HEK293 (cell line): ENCODE data around the gene MTFR1L.
A peak's percentile ranks its signal among the peaks of the same experiment; 100 is the strongest.

Experiments used
- CTCF ChIA-PET: fragments of 350-600 bp; formaldehyde crosslinking; extraction: SDS; loops from one replicate; lab custom pipeline; 2021; ENCODE audit warnings: antibody characterized with exemption; lab: Yijun Ruan, JAX
- POLR2A ChIA-PET: fragments of 300-600 bp; formaldehyde crosslinking; extraction: SDS; loops from one replicate; lab custom pipeline; 2020; ENCODE audit warnings: antibody characterized with exemption, inconsistent platforms; lab: Yijun Ruan, JAX
- H3K27ac ChIP-seq: fragments of 200-500 bp; sonication (Bioruptor generic); 2 replicates; pipeline ENCODE4 v1.5.1; 2014; ENCODE audit warnings: low read depth, low read length, control low read depth, inconsistent platforms; ENCODE audit errors: extremely low read depth
- H3K36me3 ChIP-seq, 2 experiments: fragments of 200-500 bp in 1 of 2; sonication (Bioruptor generic) in 1 of 2; 1 replicate in 1 of 2; 2 replicates in 1 of 2; pipeline ENCODE4 v1.5.1; 2014 to 2017; ENCODE audit warnings: inconsistent platforms in 2 of 2, low read length in 2 of 2; ENCODE audit not compliant: control insufficient read depth in 2 of 2, insufficient read depth in 1 of 2
- H3K4me1 ChIP-seq: fragments of 200-500 bp; sonication (Bioruptor generic); 2 replicates; pipeline ENCODE4 v1.5.1; 2014; ENCODE audit warnings: mild to moderate bottlenecking, low read length, inconsistent platforms; ENCODE audit not compliant: control insufficient read depth, insufficient read depth
- H3K4me3 ChIP-seq: 2 replicates; pipeline ENCODE4 v1.5.1; 2011; ENCODE audit warnings: low read depth, mild to moderate bottlenecking, control low read depth, low read length, moderate library complexity
- H3K9me3 ChIP-seq: fragments of 200-500 bp; sonication (Bioruptor generic); 2 replicates; pipeline ENCODE4 v1.5.1; 2014; ENCODE audit warnings: low read depth, low read length, inconsistent platforms; ENCODE audit not compliant: control insufficient read depth, insufficient read depth
- GLI4 ChIP-seq: fragments of 450-650 bp; formaldehyde crosslinking; IDR thresholded peaks from 2 replicates; pipeline ENCODE4 v1.5.1; 2016; ENCODE audit warnings: missing biosample characterization, missing genetic modification characterization
- KLF10 ChIP-seq: fragments of 450-650 bp; IDR thresholded peaks from 2 replicates; pipeline ENCODE4 v1.5.1; 2018; ENCODE audit warnings: missing biosample characterization, mild to moderate bottlenecking, missing genetic modification characterization
- PRDM1 ChIP-seq: fragments of 450-650 bp; formaldehyde crosslinking; IDR thresholded peaks from 2 replicates; pipeline ENCODE4; 2016; ENCODE audit warnings: missing biosample characterization, missing genetic modification characterization
- PRDM10 ChIP-seq: fragments of 450-650 bp; formaldehyde crosslinking; IDR thresholded peaks from 2 replicates; pipeline ENCODE4 v1.5.1; 2016; ENCODE audit warnings: missing biosample characterization, missing genetic modification characterization
- YY1 ChIP-seq: fragments of 450-650 bp; formaldehyde crosslinking; IDR thresholded peaks from 2 replicates; pipeline ENCODE4 v1.5.1; 2018; ENCODE audit warnings: missing biosample characterization, missing genetic modification characterization
- ZBTB11 ChIP-seq: fragments of 450-650 bp; formaldehyde crosslinking; conservative IDR thresholded peaks from 2 replicates; pipeline ENCODE4 v1.5.1; 2016; ENCODE audit warnings: low read depth, missing biosample characterization, missing genetic modification characterization
- ZNF10 ChIP-seq: fragments of 450-650 bp; formaldehyde crosslinking; IDR thresholded peaks from 2 replicates; pipeline ENCODE4 v1.5.1; 2017; ENCODE audit warnings: missing biosample characterization, missing genetic modification characterization
- ZNF112 ChIP-seq: fragments of 450-650 bp; formaldehyde crosslinking; IDR thresholded peaks from 2 replicates; pipeline ENCODE4 v1.5.0; 2017; ENCODE audit warnings: missing biosample characterization, missing genetic modification characterization
- ZNF121 ChIP-seq: fragments of 450-650 bp; formaldehyde crosslinking; IDR thresholded peaks from 2 replicates; pipeline ENCODE4 v1.5.1; 2016; ENCODE audit warnings: missing biosample characterization, missing genetic modification characterization
- ZNF169 ChIP-seq: fragments of 450-650 bp; formaldehyde crosslinking; IDR thresholded peaks from 2 replicates; pipeline ENCODE4 v1.5.1; 2016; ENCODE audit warnings: missing biosample characterization, missing genetic modification characterization
- ZNF174 ChIP-seq: fragments of 450-650 bp; formaldehyde crosslinking; IDR thresholded peaks from 2 replicates; pipeline ENCODE4 v1.5.0; 2017; ENCODE audit warnings: missing biosample characterization, mild to moderate bottlenecking, missing genetic modification characterization
- ZNF2 ChIP-seq: fragments of 450-650 bp; formaldehyde crosslinking; IDR thresholded peaks from 2 replicates; pipeline ENCODE4 v1.5.1; 2016; ENCODE audit warnings: missing biosample characterization, missing genetic modification characterization
- ZNF292 ChIP-seq: fragments of 450-650 bp; formaldehyde crosslinking; IDR thresholded peaks from 2 replicates; pipeline ENCODE4 v1.5.1; 2016; ENCODE audit warnings: low read depth, missing biosample characterization, missing genetic modification characterization, borderline replicate concordance
- ZNF311 ChIP-seq: fragments of 450-650 bp; formaldehyde crosslinking; IDR thresholded peaks from 2 replicates; pipeline ENCODE4 v1.5.1; 2017; ENCODE audit warnings: missing biosample characterization, missing genetic modification characterization, borderline replicate concordance
- ZNF404 ChIP-seq: fragments of 450-650 bp; formaldehyde crosslinking; IDR thresholded peaks from 2 replicates; pipeline ENCODE4 v1.5.1; 2017; ENCODE audit warnings: missing biosample characterization, missing genetic modification characterization
- ZNF548 ChIP-seq: fragments of 450-650 bp; formaldehyde crosslinking; IDR thresholded peaks from 2 replicates; pipeline ENCODE4 v1.5.1; 2016; ENCODE audit warnings: missing biosample characterization, missing genetic modification characterization
- ZNF549 ChIP-seq: fragments of 450-650 bp; IDR thresholded peaks from 2 replicates; pipeline ENCODE4 v1.5.1; 2018; ENCODE audit warnings: missing biosample characterization, missing genetic modification characterization, mild to moderate bottlenecking, inconsistent platforms, moderate library complexity
- ZNF571 ChIP-seq: fragments of 450-650 bp; formaldehyde crosslinking; IDR thresholded peaks from 2 replicates; pipeline ENCODE4 v1.5.0; 2017; ENCODE audit warnings: missing biosample characterization, missing genetic modification characterization
- ZNF600 ChIP-seq: fragments of 450-650 bp; formaldehyde crosslinking; IDR thresholded peaks from 2 replicates; pipeline ENCODE4 v1.5.1; 2016; ENCODE audit warnings: missing biosample characterization, missing genetic modification characterization
- ZNF639 ChIP-seq: fragments of 450-650 bp; formaldehyde crosslinking; IDR thresholded peaks from 2 replicates; pipeline ENCODE4 v1.5.1; 2016; ENCODE audit warnings: missing biosample characterization, missing genetic modification characterization
- ZNF658 ChIP-seq: fragments of 450-650 bp; formaldehyde crosslinking; IDR thresholded peaks from 2 replicates; pipeline ENCODE4; 2016; ENCODE audit warnings: missing biosample characterization, missing genetic modification characterization
- ZNF837 ChIP-seq: fragments of 450-650 bp; formaldehyde crosslinking; IDR thresholded peaks from 2 replicates; pipeline ENCODE4 v1.5.1; 2016; ENCODE audit warnings: missing biosample characterization, missing genetic modification characterization

The MTFR1L gene

GRCh38 chr1:25829046-25829445, 9.3 kb downstream of the MTFR1L start:
- H3K36me3 ChIP-seq, result peaks cover 19 to 96% of the 10 kb centered on the region in 2 experiments
- no peak overlapping the region for H3K4me3 ChIP-seq
- no peaks in the 10 kb centered on the region for H3K4me1 ChIP-seq
- POLR2A ChIA-PET, result interaction anchor here (1.3 kb wide), 1 partner anchor 9 kb away, joined by 5 read pairs; the partner anchor contains the start of gene MTFR1L
- H3K27ac ChIP-seq, result no peak overlapping the region
- TF ChIP-seq ZNF112 (tag by site-specific recombination) (no peak), YY1 (tag by site-specific recombination) (no peak), PRDM10 (0 out of 2 replicates have a peak, but pooled peaks have one; percentile 12)
- CTCF ChIA-PET, result interaction anchor here (0.8 kb wide), 1 partner anchor 67 kb away, joined by 3 read pairs; no protein-coding TSS in a partner anchor
- H3K9me3 ChIP-seq, result no peaks in the 10 kb centered on the region

GRCh38 chr1:25831569-25832196, 11.9 kb downstream of the MTFR1L start:
- H3K27ac ChIP-seq, result no peak overlapping the region
- TF ChIP-seq ZNF2, result no peak
- TF ChIP-seq ZNF600 (tag by site-specific recombination), result no peak
- no peak for TF ChIP-seq ZNF169 (tag by site-specific recombination)
- no peak for TF ChIP-seq ZNF658 (tag by site-specific recombination)
- TF ChIP-seq ZNF404 (tag by site-specific recombination), result no peak
- no peak for TF ChIP-seq ZNF174 (tag by site-specific recombination)
- TF ChIP-seq ZNF292, result no peak
- no peak for TF ChIP-seq ZNF571
- TF ChIP-seq PRDM1 (tag by site-specific recombination), result no peak
- no peak for TF ChIP-seq ZNF639 (tag by site-specific recombination)
- no peak for TF ChIP-seq ZNF311 (tag by site-specific recombination)
- TF ChIP-seq ZNF549 (tag by site-specific recombination), result no peak
- TF ChIP-seq ZNF548 (tag by site-specific recombination), result no peak
- no peak for TF ChIP-seq ZNF121
- TF ChIP-seq GLI4, result no peak
- TF ChIP-seq ZNF10 (tag by site-specific recombination), result no peak
- no peak for TF ChIP-seq ZNF837 (tag by site-specific recombination)
- TF ChIP-seq ZBTB11 (tag by site-specific recombination), result no peak
- TF ChIP-seq KLF10 (tag by site-specific recombination), result no peak
- POLR2A ChIA-PET, result interaction anchor here (1.0 to 1.3 kb wide), 3 partner anchors 10 to 584 kb away, joined by 3 to 4 read pairs (median 3); partner anchors contain the start of genes PAFAH2 and RSRP1
- no peak overlapping the region for H3K4me3 ChIP-seq
- H3K9me3 ChIP-seq, result no peaks in the 10 kb centered on the region
- CTCF ChIA-PET, result interaction anchor here (0.5 to 0.6 kb wide), 3 partner anchors 51 to 654 kb away, joined by 3 to 4 read pairs (median 3); no protein-coding TSS in a partner anchor
- H3K36me3 ChIP-seq, result peaks cover 19 to 100% of the 10 kb centered on the region in 2 experiments
- H3K4me1 ChIP-seq, result no peaks in the 10 kb centered on the region
